ENCODE results near the gene ALPP.

DNA sequence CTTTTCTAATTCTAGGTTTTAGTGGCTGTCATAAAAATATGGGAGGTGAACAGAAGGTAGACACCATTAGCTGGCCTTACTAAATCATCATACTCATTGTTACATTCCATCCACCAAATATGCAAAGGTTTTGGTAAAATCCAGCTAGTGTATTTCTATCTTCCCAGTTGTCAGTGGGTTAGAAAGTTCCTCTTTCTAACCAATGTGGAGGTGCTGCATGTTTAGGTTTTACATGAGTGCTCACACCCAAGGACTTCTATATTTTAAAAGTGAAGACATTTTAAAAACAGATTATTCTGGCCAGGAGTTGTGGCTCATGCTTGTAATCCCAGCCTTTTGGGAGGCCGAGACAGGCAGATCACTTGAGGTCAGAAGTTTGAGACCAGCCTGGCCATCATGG, 5.9 kb downstream of the ALPP start:
- no peak for TF ChIP-seq FOXP2 (optimal IDR thresholded peaks at IDR 0.05; ENCODE audit: borderline replicate concordance, extremely low read depth, extremely low read length, insufficient read depth)
- no peak for TF ChIP-seq POLR2AphosphoS5 (IDR thresholded peaks at IDR 0.05; ENCODE audit: low read depth, low read length)
- no peak for TF ChIP-seq SIN3A (IDR thresholded peaks at IDR 0.05; ENCODE audit: borderline replicate concordance, insufficient read depth, low read length)
- no peak for TF ChIP-seq REST (IDR thresholded peaks at IDR 0.05; ENCODE audit: insufficient read depth in 1 of 2, low read depth in 2 of 2, low read length in 2 of 2)
- no peak for TF ChIP-seq TAF1 (IDR thresholded peaks at IDR 0.05; ENCODE audit: borderline replicate concordance, insufficient read depth, low read length)
